Renal cortical epithelial cell (primary cell): ENCODE results near the gene NCAPH2. TPM values are rescaled to one million over a fixed set of nuclear protein-coding genes. Genes with fewer than 3 reads are reported as not detected.

Source experiments
- DNase-seq: peaks from one replicate; pipeline ENCODE4 v3.0.0-alpha.2; 2011; ENCODE audit warnings: low read depth
- total RNA-seq: library from RNA; depleted of rRNA; stranded (reverse); fragments of >200 nt; gene quantifications from 2 replicates; pipeline ENCODE4 v1.2.3, GENCODE V29; 2014

Gene NCAPH2
- total RNA-seq, 1 donor from 2014 or later = 16.7 TPM

GRCh38 chr22:50569896-50570535, 62.0 kb downstream of the NCAPH2 start:
- DNase-seq = peak; percentile 61

- DNase-seq = no peak
Observed at GRCh38 chr22:50570861-50571260, 62.8 kb downstream of the NCAPH2 start.

- no peak for DNase-seq
Observed at GRCh38 chr22:50571264-50572175, 63.5 kb downstream of the NCAPH2 start.

- no peak for DNase-seq
Observed at GRCh38 chr22:50572965-50573364, 64.9 kb downstream of the NCAPH2 start.

- DNase-seq = no peak
Observed at GRCh38 chr22:50573491-50574382, 65.7 kb downstream of the NCAPH2 start.

- DNase-seq = no peak
Observed at GRCh38 chr22:50574383-50574755, 66.3 kb downstream of the NCAPH2 start.

Other genes with a start within 250 kb of the NCAPH2 start
- gene MAPK12, start 246.5 kb upstream of the NCAPH2 start, total RNA-seq = 22.0 and 26.0 TPM in 2 replicates
- 9.9 and 10.2 TPM in 2 replicates for gene MAPK11, start 237.8 kb upstream of the NCAPH2 start, total RNA-seq
- 98.8 and 582 TPM in 2 replicates for gene PLXNB2, start 200.6 kb upstream of the NCAPH2 start, total RNA-seq
- gene DENND6B, start 181.2 kb upstream of the NCAPH2 start, total RNA-seq = 2.4 and 11.9 TPM in 2 replicates
- 46.2 and 57.3 TPM in 2 replicates for gene PPP6R2, start 164.9 kb upstream of the NCAPH2 start, total RNA-seq
- 51.4 and 68.2 TPM in 2 replicates for gene SBF1, start 33.2 kb upstream of the NCAPH2 start, total RNA-seq
- 2.3 and 3.4 TPM in 2 replicates for gene ADM2, start 26.7 kb upstream of the NCAPH2 start, total RNA-seq
- 0.10 and 1.7 TPM in 2 replicates for gene MIOX, start 21.4 kb upstream of the NCAPH2 start, total RNA-seq
- gene LMF2, start 522 bp upstream of the NCAPH2 start, total RNA-seq = 26.6 and 48.4 TPM in 2 replicates
- gene SCO2, start 17.4 kb downstream of the NCAPH2 start, total RNA-seq = 2.0 and 7.3 TPM in 2 replicates
- gene TYMP, start 21.8 kb downstream of the NCAPH2 start, total RNA-seq = 55.0 and 68.8 TPM in 2 replicates
- 0.15 and 0.17 TPM in 2 replicates for gene KLHDC7B, start 37.7 kb downstream of the NCAPH2 start, total RNA-seq
- not detected in 2 replicates for gene SYCE3, start 54.7 kb downstream of the NCAPH2 start, total RNA-seq
- gene CPT1B, start 70.2 kb downstream of the NCAPH2 start, total RNA-seq = 4.0 and 14.6 TPM in 2 replicates
- 27.1 and 47.6 TPM in 2 replicates for gene CHKB, start 74.6 kb downstream of the NCAPH2 start, total RNA-seq
- 0.30 and 0.52 TPM in 2 replicates for gene MAPK8IP2, start 92.6 kb downstream of the NCAPH2 start, total RNA-seq
- 26.9 and 35.9 TPM in 2 replicates for gene ARSA, start 119.9 kb downstream of the NCAPH2 start, total RNA-seq
- 0.87 and 1.7 TPM in 2 replicates for gene SHANK3, start 164.6 kb downstream of the NCAPH2 start, total RNA-seq
- gene ACR, start 230.0 kb downstream of the NCAPH2 start, total RNA-seq = not detected in 2 replicates